Measurements from ENCODE around the gene SPATA13.

The SPATA13 gene

DNA sequence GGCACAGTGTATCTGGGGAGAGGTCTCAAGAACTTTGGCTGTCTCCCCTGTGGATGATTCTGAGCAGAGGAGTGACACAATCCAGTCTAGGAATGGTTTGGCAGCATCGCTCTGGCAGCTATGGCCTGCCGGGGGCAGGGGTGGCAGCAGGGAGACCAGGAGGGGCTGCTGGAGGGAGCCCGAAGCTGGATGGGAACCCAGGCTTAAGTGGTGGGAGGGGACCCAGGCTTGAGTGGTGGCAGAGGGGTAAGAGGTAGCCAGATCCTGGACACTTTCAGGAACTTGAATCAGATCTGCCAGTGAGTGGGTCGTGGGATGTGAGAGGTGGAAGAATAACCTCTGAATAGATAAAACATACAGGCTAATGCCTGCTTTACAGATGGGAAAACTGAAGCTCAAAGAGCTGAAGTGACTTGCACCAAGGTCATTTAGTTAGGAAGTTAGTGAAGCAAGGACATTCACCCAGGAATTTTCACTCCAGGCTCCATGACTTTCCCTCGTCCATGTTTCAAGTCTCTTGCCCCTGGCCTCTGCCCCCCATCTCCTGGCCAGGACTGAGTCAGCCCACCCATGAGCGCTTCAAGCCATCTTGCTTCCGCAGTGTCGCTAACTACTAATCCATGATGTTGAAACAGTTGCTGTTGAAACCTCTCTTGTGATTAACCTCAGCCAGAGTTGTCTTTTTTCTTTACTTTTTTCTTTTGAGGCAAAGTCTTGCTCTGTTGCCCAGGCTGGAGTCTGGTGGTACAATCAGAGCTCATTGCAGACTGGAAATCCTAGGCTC is 119.0 kb downstream of the SPATA13 start:
- Histone ChIP-seq H3K27me3 (ENCODE audit: control insufficient read depth in 5 of 5, insufficient read depth in 4 of 5, low read length in 5 of 5) (no peaks in the 10 kb centered on the region), H3K36me3 (ENCODE audit: control insufficient read depth in 5 of 5, insufficient read depth in 5 of 5, low read length in 5 of 5) (peaks cover 0 to 4% (median 0%) of the 10 kb centered on the region in 5 donors), H3K9me3 (ENCODE audit: control insufficient read depth in 5 of 5, low read length in 5 of 5) (no peaks in the 10 kb centered on the region), H3K9ac (ENCODE audit: low read length in 5 of 5) (no peak overlapping the region), H3K4me1 (ENCODE audit: control insufficient read depth in 5 of 5, insufficient read depth in 5 of 5, low read length in 5 of 5) (peaks cover 0 to 13% (median 0%) of the 10 kb centered on the region in 5 donors), H3K4me3 (ENCODE audit: low read depth in 1 of 5, low read length in 5 of 5) (no peak overlapping the region), H3K27ac (ENCODE audit: low read depth, low read length) (no peak overlapping the region)

DNA sequence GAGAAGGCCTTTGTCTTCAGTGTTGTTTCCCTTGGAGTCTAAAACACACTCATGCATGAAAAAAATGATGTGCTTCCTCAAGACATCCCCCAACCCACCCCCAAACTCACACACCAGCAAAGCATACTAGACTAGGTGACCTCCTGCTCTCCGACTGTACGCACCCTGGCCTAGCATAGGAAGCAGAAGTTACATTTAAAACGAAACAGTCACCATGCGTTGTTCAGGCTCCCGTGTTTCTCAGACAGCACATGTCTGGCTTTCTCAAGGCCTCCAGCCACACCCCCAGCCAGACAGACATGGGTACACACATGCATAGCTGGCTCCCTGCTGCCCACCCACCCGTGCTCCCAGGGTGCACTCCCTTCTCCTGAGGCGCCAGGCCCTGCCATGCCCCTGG is 120.2 kb downstream of the SPATA13 start:
- H3K9me3 ChIP-seq (ENCODE audit: control insufficient read depth in 5 of 5, low read length in 5 of 5): no peaks in the 10 kb centered on the region
- H3K27me3 ChIP-seq (ENCODE audit: control insufficient read depth in 5 of 5, insufficient read depth in 4 of 5, low read length in 5 of 5): no peaks in the 10 kb centered on the region
- peaks cover 0 to 10% (median 0%) of the 10 kb centered on the region in 5 donors for H3K36me3 ChIP-seq (ENCODE audit: control insufficient read depth in 5 of 5, insufficient read depth in 5 of 5, low read length in 5 of 5)
- H3K4me3 ChIP-seq (ENCODE audit: low read depth in 1 of 5, low read length in 5 of 5): no peak overlapping the region
- H3K4me1 ChIP-seq (ENCODE audit: control insufficient read depth in 5 of 5, insufficient read depth in 5 of 5, low read length in 5 of 5): peaks cover 0 to 5% (median 0%) of the 10 kb centered on the region in 5 donors
- no peak overlapping the region for H3K27ac ChIP-seq (ENCODE audit: low read depth, low read length)
- H3K9ac ChIP-seq (ENCODE audit: low read length in 5 of 5): no peak overlapping the region

DNA sequence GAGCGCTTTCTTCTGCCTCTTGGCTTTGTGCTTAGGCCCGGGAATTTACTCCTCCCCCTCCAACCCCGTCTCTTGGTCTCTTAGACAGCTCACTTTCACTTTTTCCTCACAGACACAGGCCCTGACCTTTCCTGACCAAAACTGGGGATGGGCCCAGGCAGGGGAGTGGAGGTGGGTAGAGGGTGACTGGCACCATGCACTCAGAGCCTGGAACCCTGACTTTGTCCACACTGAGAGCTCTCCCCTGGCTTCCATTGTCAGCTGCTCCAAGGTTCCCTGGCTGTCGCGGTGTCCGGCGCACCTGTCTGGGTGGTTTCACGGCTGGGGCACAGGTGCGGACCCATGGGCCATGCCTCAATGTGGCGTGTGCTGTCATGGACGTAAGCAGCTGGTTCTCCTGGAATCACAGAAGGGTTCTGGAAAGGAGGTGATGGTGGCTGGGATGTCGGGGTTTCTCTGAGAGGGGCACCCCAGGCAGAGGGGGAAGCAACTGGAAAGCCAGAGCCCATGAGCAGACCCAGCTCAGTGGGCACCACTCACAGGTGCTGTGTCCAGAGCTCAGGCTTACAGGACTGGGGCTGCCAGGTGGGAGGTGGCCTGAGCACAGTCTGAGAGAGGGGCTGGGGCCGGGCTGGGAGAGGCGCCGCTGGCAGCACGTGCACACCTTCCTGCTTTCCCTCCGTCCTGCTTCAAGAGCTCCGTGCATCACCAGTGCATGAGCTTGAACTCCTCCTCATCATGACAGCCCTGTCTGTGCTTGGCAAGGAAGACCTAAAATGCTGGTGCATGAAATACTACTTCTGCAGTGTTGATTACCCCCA is 120.9 kb downstream of the SPATA13 start:
- H3K4me1 ChIP-seq (ENCODE audit: control insufficient read depth in 5 of 5, insufficient read depth in 5 of 5, low read length in 5 of 5): peaks cover 0 to 5% (median 0%) of the 10 kb centered on the region in 5 donors
- no peaks in the 10 kb centered on the region for H3K27me3 ChIP-seq (ENCODE audit: control insufficient read depth in 5 of 5, insufficient read depth in 4 of 5, low read length in 5 of 5)
- H3K36me3 ChIP-seq (ENCODE audit: control insufficient read depth in 5 of 5, insufficient read depth in 5 of 5, low read length in 5 of 5): peaks cover 0 to 16% (median 6%) of the 10 kb centered on the region in 5 donors
- no peaks in the 10 kb centered on the region for H3K9me3 ChIP-seq (ENCODE audit: control insufficient read depth in 5 of 5, low read length in 5 of 5)
- no peak overlapping the region for H3K9ac ChIP-seq (ENCODE audit: low read length in 5 of 5)
- H3K27ac ChIP-seq (ENCODE audit: low read depth, low read length): no peak overlapping the region
- H3K4me3 ChIP-seq (ENCODE audit: low read depth in 1 of 5, low read length in 5 of 5): no peak overlapping the region

DNA sequence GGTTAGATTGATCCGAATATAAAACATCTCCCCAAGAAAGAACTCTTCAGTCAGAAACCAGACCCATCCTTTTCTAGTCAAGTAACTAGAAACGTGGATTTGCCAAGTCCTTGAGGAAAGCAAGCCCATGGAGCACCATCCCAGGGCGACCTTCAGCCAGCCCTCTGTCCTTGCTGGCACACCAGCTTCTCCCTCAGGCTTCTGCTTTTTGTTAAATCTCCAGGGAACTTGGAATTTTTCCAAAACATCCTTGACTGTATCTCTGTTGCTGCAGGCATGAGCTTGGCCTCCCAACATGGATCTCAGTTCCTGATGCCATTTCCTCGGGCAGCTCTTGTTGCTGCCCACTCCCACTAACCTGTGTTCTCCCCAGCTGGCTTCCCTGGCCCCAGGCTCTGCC is 121.7 kb downstream of the SPATA13 start:
- Histone ChIP-seq H3K4me1 (ENCODE audit: control insufficient read depth in 5 of 5, insufficient read depth in 5 of 5, low read length in 5 of 5) (peaks cover 0 to 5% (median 0%) of the 10 kb centered on the region in 5 donors), H3K4me3 (ENCODE audit: low read depth in 1 of 5, low read length in 5 of 5) (no peak overlapping the region), H3K27ac (ENCODE audit: low read depth, low read length) (no peak overlapping the region), H3K9me3 (ENCODE audit: control insufficient read depth in 5 of 5, low read length in 5 of 5) (no peaks in the 10 kb centered on the region), H3K9ac (ENCODE audit: low read length in 5 of 5) (no peak overlapping the region), H3K27me3 (ENCODE audit: control insufficient read depth in 5 of 5, insufficient read depth in 4 of 5, low read length in 5 of 5) (no peaks in the 10 kb centered on the region), H3K36me3 (ENCODE audit: control insufficient read depth in 5 of 5, insufficient read depth in 5 of 5, low read length in 5 of 5) (peaks cover 0 to 24% (median 13%) of the 10 kb centered on the region in 5 donors)

DNA sequence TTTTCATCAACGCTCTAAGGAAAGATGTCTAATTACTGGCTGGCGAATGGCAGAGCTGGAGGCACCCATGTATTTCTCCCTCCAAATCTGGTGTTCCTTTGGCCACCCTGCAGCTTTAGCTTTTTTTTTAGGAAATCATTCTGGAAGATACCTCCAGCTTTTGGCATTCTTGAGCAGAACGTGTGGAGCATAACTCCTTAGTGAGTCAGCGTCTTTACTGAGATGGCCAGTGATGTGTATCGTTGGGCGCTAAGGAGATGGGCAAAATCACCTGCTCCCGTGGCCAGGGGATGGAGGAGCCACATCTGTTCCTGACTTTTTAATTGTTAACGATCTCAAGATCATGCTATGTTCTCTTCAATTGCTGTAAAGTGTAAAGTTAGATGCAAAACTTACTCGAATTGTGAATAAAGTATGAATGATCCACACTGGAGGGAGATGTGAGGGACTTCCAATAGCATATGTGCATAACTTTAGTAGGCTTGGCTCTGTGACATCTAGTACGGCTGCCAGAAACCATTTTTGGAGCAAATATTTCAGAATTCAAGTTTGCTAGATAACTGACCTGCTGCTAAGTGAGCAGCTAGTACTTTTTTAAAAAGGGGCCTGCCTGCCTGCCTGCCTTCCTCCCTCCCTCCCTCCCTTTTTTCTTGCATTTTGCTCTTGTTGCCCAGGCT is 124.5 kb downstream of the SPATA13 start:
- Histone ChIP-seq H3K27me3 (ENCODE audit: control insufficient read depth in 5 of 5, insufficient read depth in 4 of 5, low read length in 5 of 5) (no peaks in the 10 kb centered on the region), H3K27ac (ENCODE audit: low read depth, low read length) (no peak overlapping the region), H3K9me3 (ENCODE audit: control insufficient read depth in 5 of 5, low read length in 5 of 5) (no peaks in the 10 kb centered on the region), H3K4me3 (ENCODE audit: low read depth in 1 of 5, low read length in 5 of 5) (no peak overlapping the region), H3K4me1 (ENCODE audit: control insufficient read depth in 5 of 5, insufficient read depth in 5 of 5, low read length in 5 of 5) (peaks cover 0 to 5% (median 0%) of the 10 kb centered on the region in 5 donors), H3K9ac (ENCODE audit: low read length in 5 of 5) (no peak overlapping the region), H3K36me3 (ENCODE audit: control insufficient read depth in 5 of 5, insufficient read depth in 5 of 5, low read length in 5 of 5) (peaks cover 0 to 45% (median 15%) of the 10 kb centered on the region in 5 donors)

DNA sequence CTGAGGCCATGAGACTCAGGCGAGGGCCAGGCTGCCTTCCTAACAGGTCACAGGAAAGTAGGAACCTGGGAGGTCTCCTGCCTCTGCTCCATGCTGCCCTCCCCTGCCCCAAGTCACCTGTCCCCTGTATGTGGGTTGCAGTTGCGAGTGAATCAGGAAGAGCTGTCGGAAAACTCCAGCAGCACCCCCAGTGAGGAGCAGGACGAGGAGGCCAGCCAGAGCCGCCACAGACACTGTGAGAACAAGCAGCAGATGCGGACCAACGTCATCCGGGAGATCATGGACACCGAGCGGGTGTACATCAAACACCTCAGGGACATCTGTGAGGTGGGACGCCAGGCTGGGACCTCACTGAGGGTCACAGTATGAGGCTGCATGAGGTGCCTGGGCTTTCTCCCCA is 126.1 kb downstream of the SPATA13 start:
- H3K27ac ChIP-seq (ENCODE audit: low read depth, low read length): no peak overlapping the region
- H3K4me3 ChIP-seq (ENCODE audit: low read depth in 1 of 5, low read length in 5 of 5): no peak overlapping the region
- H3K27me3 ChIP-seq (ENCODE audit: control insufficient read depth in 5 of 5, insufficient read depth in 4 of 5, low read length in 5 of 5): no peaks in the 10 kb centered on the region
- no peaks in the 10 kb centered on the region for H3K9me3 ChIP-seq (ENCODE audit: control insufficient read depth in 5 of 5, low read length in 5 of 5)
- no peak overlapping the region for H3K9ac ChIP-seq (ENCODE audit: low read length in 5 of 5)
- peaks cover 0 to 60% (median 26%) of the 10 kb centered on the region in 5 donors for H3K36me3 ChIP-seq (ENCODE audit: control insufficient read depth in 5 of 5, insufficient read depth in 5 of 5, low read length in 5 of 5)
- H3K4me1 ChIP-seq (ENCODE audit: control insufficient read depth in 5 of 5, insufficient read depth in 5 of 5, low read length in 5 of 5): peaks cover 0 to 5% (median 0%) of the 10 kb centered on the region in 5 donors

DNA sequence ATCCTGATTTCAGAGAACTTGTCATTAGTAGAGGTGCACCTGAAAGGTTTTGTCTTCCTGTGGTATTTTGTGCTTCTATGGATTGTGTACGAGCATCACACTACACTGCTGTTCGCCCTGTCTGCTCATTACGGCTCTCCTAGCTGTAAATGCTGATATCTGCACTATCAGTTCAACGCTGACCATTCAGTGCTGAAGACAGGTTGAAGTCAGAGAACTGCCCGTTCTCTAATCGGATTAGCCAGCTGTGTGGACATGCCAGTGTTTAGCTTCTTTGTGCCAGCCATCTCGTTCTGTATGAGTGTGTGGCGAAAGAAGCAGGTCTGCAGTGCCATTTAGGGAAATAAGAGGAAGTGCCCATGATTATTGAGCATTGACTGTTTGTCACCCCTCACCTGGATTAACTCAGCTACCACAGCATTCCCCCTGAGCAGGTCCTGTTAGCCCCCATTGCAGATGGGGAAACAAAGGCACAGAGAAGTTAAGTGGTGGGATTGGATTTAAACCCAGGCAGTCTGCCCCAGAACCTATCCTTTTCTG is 127.3 kb downstream of the SPATA13 start:
- peaks cover 0 to 67% (median 33%) of the 10 kb centered on the region in 5 donors for H3K36me3 ChIP-seq (ENCODE audit: control insufficient read depth in 5 of 5, insufficient read depth in 5 of 5, low read length in 5 of 5)
- no peak overlapping the region for H3K27ac ChIP-seq (ENCODE audit: low read depth, low read length)

DNA sequence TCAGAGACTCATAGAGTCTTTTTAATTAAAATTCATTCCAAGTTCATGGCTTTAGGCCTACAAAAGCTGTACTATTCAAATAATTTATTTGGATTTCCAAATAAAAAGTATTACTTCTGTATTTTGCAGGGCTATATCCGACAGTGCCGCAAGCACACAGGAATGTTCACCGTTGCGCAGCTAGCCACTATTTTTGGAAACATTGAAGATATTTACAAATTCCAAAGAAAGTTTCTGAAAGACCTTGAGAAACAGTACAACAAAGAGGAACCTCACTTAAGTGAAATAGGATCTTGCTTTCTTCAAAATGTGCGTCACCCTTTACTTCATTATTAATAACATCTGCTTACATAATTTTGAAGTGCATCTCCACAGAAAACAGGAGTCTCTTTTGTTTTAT is 128.3 kb downstream of the SPATA13 start:
- Histone ChIP-seq H3K27ac (ENCODE audit: low read depth, low read length) (no peak overlapping the region), H3K4me1 (ENCODE audit: control insufficient read depth in 5 of 5, insufficient read depth in 5 of 5, low read length in 5 of 5) (no peaks in the 10 kb centered on the region), H3K9ac (ENCODE audit: low read length in 5 of 5) (no peak overlapping the region), H3K4me3 (ENCODE audit: low read depth in 1 of 5, low read length in 5 of 5) (no peak overlapping the region), H3K27me3 (ENCODE audit: control insufficient read depth in 5 of 5, insufficient read depth in 4 of 5, low read length in 5 of 5) (no peaks in the 10 kb centered on the region), H3K36me3 (ENCODE audit: control insufficient read depth in 5 of 5, insufficient read depth in 5 of 5, low read length in 5 of 5) (peaks cover 0 to 71% (median 35%) of the 10 kb centered on the region in 5 donors), H3K9me3 (ENCODE audit: control insufficient read depth in 5 of 5, low read length in 5 of 5) (no peaks in the 10 kb centered on the region)

More for the DNA sequence above, 127.3 kb downstream of the SPATA13 start:
- Histone ChIP-seq H3K4me3 (ENCODE audit: low read depth in 1 of 5, low read length in 5 of 5) (no peak overlapping the region), H3K9ac (ENCODE audit: low read length in 5 of 5) (no peak overlapping the region), H3K4me1 (ENCODE audit: control insufficient read depth in 5 of 5, insufficient read depth in 5 of 5, low read length in 5 of 5) (peaks cover 0 to 2% (median 0%) of the 10 kb centered on the region in 5 donors), H3K27me3 (ENCODE audit: control insufficient read depth in 5 of 5, insufficient read depth in 4 of 5, low read length in 5 of 5) (no peaks in the 10 kb centered on the region), H3K9me3 (ENCODE audit: control insufficient read depth in 5 of 5, low read length in 5 of 5) (no peaks in the 10 kb centered on the region)

DNA sequence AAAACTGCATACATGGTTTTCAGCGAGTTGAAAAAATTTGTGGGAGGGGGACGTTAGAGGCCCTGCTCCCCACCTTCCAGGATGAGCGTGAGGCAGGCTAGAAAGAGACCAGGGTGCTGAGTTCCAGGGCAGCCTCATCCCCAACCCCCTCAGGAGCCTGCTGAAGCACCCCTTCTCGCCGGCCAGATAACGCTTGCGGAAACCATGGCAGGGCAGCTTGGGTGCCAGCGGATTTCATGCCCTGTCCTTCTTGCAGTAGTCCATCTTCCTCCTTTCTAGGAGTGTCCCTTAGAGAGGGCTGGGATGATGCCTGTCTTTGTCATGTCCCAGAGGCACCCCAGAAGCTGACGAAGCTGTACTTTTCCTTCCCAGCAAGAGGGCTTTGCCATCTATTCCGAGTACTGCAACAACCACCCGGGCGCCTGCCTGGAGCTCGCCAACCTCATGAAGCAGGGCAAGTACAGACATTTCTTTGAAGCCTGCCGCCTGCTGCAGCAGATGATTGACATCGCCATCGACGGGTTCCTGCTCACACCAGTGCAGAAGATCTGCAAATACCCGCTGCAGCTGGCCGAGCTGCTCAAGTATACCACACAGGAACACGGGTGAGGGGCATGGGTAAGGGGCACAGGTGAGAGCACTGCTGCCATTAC is 129.9 kb downstream of the SPATA13 start:
- H3K36me3 ChIP-seq (ENCODE audit: control insufficient read depth in 5 of 5, insufficient read depth in 5 of 5, low read length in 5 of 5): peaks cover 0 to 76% (median 44%) of the 10 kb centered on the region in 5 donors
- no peaks in the 10 kb centered on the region for H3K27me3 ChIP-seq (ENCODE audit: control insufficient read depth in 5 of 5, insufficient read depth in 4 of 5, low read length in 5 of 5)
- no peak overlapping the region for H3K4me3 ChIP-seq (ENCODE audit: low read depth in 1 of 5, low read length in 5 of 5)
- H3K9me3 ChIP-seq (ENCODE audit: control insufficient read depth in 5 of 5, low read length in 5 of 5): no peaks in the 10 kb centered on the region
- H3K27ac ChIP-seq (ENCODE audit: low read depth, low read length): no peak overlapping the region
- no peak overlapping the region for H3K9ac ChIP-seq (ENCODE audit: low read length in 5 of 5)
- H3K4me1 ChIP-seq (ENCODE audit: control insufficient read depth in 5 of 5, insufficient read depth in 5 of 5, low read length in 5 of 5): no peaks in the 10 kb centered on the region

Measured in subcutaneous abdominal adipose tissue (tissue), 5 donors.